SIG-M5 (cell line): Measurements from ENCODE around the gene HEMK1.

Experiments used
- DNase-seq: peaks from one replicate; lab custom pipeline; 2025; lab: John Stamatoyannopoulos, UW

Gene HEMK1

GRCh38 chr3:50616770-50617095 is 47.4 kb downstream of the HEMK1 start:
- DNase-seq: peak; percentile 92

GRCh38 chr3:50617096-50617791 is 47.9 kb downstream of the HEMK1 start, which contains the start of gene MAPKAPK3:
Gene MAPKAPK3, plus strand, starts transcription at chr3:50617151. Its CDS starts 415 bp downstream, at chr3:50617566.
- no peak for DNase-seq

- no peak for DNase-seq
These were observed 48.7 kb downstream of the HEMK1 start for GRCh38 chr3:50617911-50618481.

- DNase-seq: peak; percentile 93
These were observed 51.1 kb downstream of the HEMK1 start for GRCh38 chr3:50620420-50620819.

GRCh38 chr3:50620820-50621219 is 51.5 kb downstream of the HEMK1 start:
- no peak for DNase-seq

GRCh38 chr3:50622881-50623280 is 53.6 kb downstream of the HEMK1 start:
- no peak for DNase-seq

GRCh38 chr3:50623840-50624474 is 54.6 kb downstream of the HEMK1 start:
- DNase-seq: no peak

- DNase-seq: no peak
These were observed 55.3 kb downstream of the HEMK1 start for GRCh38 chr3:50624634-50625033.

GRCh38 chr3:50625231-50626182 is 56.2 kb downstream of the HEMK1 start:
- no peak for DNase-seq

- DNase-seq: no peak
These were observed 57.1 kb downstream of the HEMK1 start for GRCh38 chr3:50626401-50626800.

- DNase-seq: no peak
These were observed 58.2 kb downstream of the HEMK1 start for GRCh38 chr3:50627407-50628051.

- DNase-seq: no peak
These were observed 59.3 kb downstream of the HEMK1 start for GRCh38 chr3:50628601-50629000.

- DNase-seq: no peak
These were observed 61.1 kb downstream of the HEMK1 start for GRCh38 chr3:50630394-50630793.

- DNase-seq: no peak
These were observed 61.6 kb downstream of the HEMK1 start for GRCh38 chr3:50630877-50631276.

GRCh38 chr3:50632450-50632849 is 63.1 kb downstream of the HEMK1 start:
- DNase-seq: peak; percentile 20

- no peak for DNase-seq
These were observed 64.0 kb downstream of the HEMK1 start for GRCh38 chr3:50633230-50633790.

- no peak for DNase-seq
These were observed 65.7 kb downstream of the HEMK1 start for GRCh38 chr3:50635066-50635465.

- DNase-seq: no peak
These were observed 67.7 kb downstream of the HEMK1 start for GRCh38 chr3:50637011-50637410.

- no peak for DNase-seq
These were observed 68.6 kb downstream of the HEMK1 start for GRCh38 chr3:50637945-50638344.

- DNase-seq: no peak
These were observed 69.8 kb downstream of the HEMK1 start for GRCh38 chr3:50639055-50639494.

- DNase-seq: no peak
These were observed 73.1 kb downstream of the HEMK1 start for GRCh38 chr3:50642382-50642781.
